Transverse colon (tissue), 4 donors: Measurements from ENCODE around the gene PCDHGB1. TPM values are rescaled to one million over a fixed set of nuclear protein-coding genes. Genes with fewer than 3 reads are reported as not detected.

Source experiments
- DNase-seq: peaks from one replicate; pipeline ENCODE4 v3.0.0-alpha.2; 2019
- H3K27ac ChIP-seq, 4 donors: fragments of 200-600 bp; sonication (generic); 2 replicates each; pipeline ENCODE4 v1.5.1; 2016 to 2018; ENCODE audit warnings: inconsistent platforms in 4 of 4
- H3K27me3 ChIP-seq: fragments of 200-600 bp; sonication (generic); 2 replicates; pipeline ENCODE4 v1.5.1; 2017; ENCODE audit warnings: inconsistent platforms
- H3K36me3 ChIP-seq, 4 donors: fragments of 200-600 bp; sonication (generic); 2 replicates each; pipeline ENCODE4 v1.5.1; 2017 to 2019; ENCODE audit warnings: inconsistent platforms in 4 of 4
- H3K4me1 ChIP-seq, 4 donors: fragments of 200-600 bp; sonication (generic); 2 replicates each; pipeline ENCODE4 v1.5.1; 2017 to 2020; ENCODE audit warnings: inconsistent platforms in 4 of 4
- H3K4me3 ChIP-seq, 4 donors: fragments of 200-600 bp; sonication (generic); 1 replicate in 1 of 4; 2 replicates in 3 of 4; pipeline versions ENCODE4 v1.5.1 to v1.6.1; 2017 to 2019; ENCODE audit warnings: inconsistent platforms in 4 of 4
- H3K9me3 ChIP-seq, 2 donors: fragments of 200-600 bp; sonication (generic); 2 replicates each; pipeline ENCODE4 v1.5.1; 2017 to 2019; ENCODE audit warnings: inconsistent platforms in 2 of 2
- CTCF ChIP-seq, 5 experiments: fragments of 200-600 bp in 3 of 5; fragments of 450-650 bp in 2 of 5; sonication (generic) in 3 of 5; IDR thresholded peaks; 1 replicate in 2 of 5; 2 replicates in 3 of 5; pipeline ENCODE4 v1.5.1; 2016 to 2017; ENCODE audit warnings: antibody characterized with exemption in 5 of 5, inconsistent platforms in 3 of 5, mild to moderate bottlenecking in 2 of 5, moderate library complexity in 1 of 5
- EP300 ChIP-seq: sonication (generic); formaldehyde crosslinking; IDR thresholded peaks from one replicate; pipeline ENCODE4 v1.6.1; 2017; ENCODE audit warnings: antibody characterized with exemption, low read depth
- POLR2A ChIP-seq: fragments of 450-650 bp; IDR thresholded peaks from one replicate; pipeline ENCODE4 v1.6.1; 2016; ENCODE audit warnings: antibody characterized with exemption, mild to moderate bottlenecking, moderate library complexity
- POLR2AphosphoS5 ChIP-seq, 3 donors: sonication (generic); formaldehyde crosslinking; IDR thresholded peaks; one replicate each; pipeline ENCODE4 v1.6.1; 2016; ENCODE audit warnings: antibody characterized with exemption in 3 of 3
- WGBS, 2 donors: methylation state at CpG; one replicate each; pipeline ENCODE4 v1.1.5; 2018; ENCODE audit warnings: low coverage in 1 of 2; 5-methylcytosine and 5-hydroxymethylcytosine counted together
- in situ Hi-C, 4 donors: fragments of 200-750 bp; cut with MboI; loops; one replicate each; pipeline versions ENCODE4 v1.15.0 to v1.15.1; 2017; ENCODE audit warnings: low sequenced_read_pairs in 3 of 4, low pct_ligation_motif_present in 1 of 4, low pct_unique_long_range_greater_than_20kb in 1 of 4
- intact Hi-C: fragments of 100-400 bp; cut with DNase I; formaldehyde crosslinking; loops from one replicate; pipeline ENCODE4 v1.15.1; 2023; ENCODE audit warnings: low total_unique reads
- total RNA-seq, 4 donors: library from RNA; depleted of rRNA; stranded (reverse); fragments of >200 nt; gene quantifications; one replicate each; pipeline ENCODE4 v1.1.0, GENCODE V29; 2016

The PCDHGB1 gene
- total RNA-seq, 4 donors from 2014 or later, result 0.96 to 10.5 (median 3.4) TPM

DNA sequence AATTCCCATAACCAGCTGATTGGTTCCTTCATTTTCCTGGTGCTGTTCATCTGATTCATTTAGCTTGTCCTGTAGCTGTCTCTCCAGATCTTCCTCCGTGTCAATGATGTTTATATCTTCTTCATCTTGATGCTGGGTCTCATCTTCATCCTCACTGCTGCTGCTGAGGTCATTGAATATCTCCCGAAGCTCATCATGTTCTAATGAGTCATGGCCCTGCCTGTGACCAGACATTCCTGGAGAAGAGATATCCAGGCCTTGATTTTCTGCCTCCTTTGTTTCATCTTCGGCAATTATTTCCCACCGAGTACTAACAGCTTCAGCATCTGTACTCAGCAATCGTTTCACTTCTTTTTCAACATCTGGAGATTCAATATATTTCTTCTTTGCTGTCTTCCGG, 30.7 kb upstream of the PCDHGB1 start:
- H3K27ac ChIP-seq, result no peak overlapping the region
- DNase-seq, result no peak
- intact Hi-C loops, result no loop called here
- peaks cover 66 to 76% of the 10 kb centered on the region in 2 donors for H3K9me3 ChIP-seq
- peaks cover 0 to 12% (median 4%) of the 10 kb centered on the region in 4 donors for H3K4me1 ChIP-seq
- WGBS, 2 donors, result 99 to 100% methylated on average over 6 of the region's 6 CpGs
- H3K4me3 ChIP-seq, result peak overlapping the region in 1 of 4 donors; percentile 80
- in situ Hi-C loops, result loop anchor here in 1 of 4 donors (25.0 kb wide), 1 partner anchor 243 kb away; no protein-coding TSS in a partner anchor
- no peak for TF ChIP-seq EP300
- TF ChIP-seq CTCF (IDR thresholded peaks at IDR 0.05), result no peak
- TF ChIP-seq POLR2A, result no peak
- TF ChIP-seq POLR2AphosphoS5 (IDR thresholded peaks at IDR 0.05), result no peak
- H3K36me3 ChIP-seq, result peaks cover 0 to 50% (median 22%) of the 10 kb centered on the region in 4 donors
- no peaks in the 10 kb centered on the region for H3K27me3 ChIP-seq

DNA sequence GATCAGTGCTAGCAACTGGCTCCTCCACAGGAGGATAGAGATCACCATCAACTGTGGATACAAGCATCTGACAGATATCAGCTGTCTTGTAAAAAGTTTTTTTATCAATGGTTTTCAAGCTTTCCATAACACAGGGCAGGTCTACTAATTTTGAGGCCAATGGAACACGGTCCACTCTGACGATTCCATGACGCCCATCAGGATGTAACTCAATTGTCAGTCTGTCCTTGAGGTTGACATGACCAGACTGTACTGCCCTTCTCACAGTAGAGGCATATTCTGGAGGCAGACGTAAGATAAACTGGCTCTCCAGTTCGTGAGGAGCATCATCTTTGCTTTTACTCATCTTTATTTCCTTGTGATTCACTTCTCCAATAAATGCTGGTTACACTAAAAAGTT, 30.2 kb upstream of the PCDHGB1 start:
- DNase-seq, result no peak
- H3K27me3 ChIP-seq, result no peaks in the 10 kb centered on the region
- peak overlapping the region in 2 of 4 donors; percentile 87 to 97 for H3K27ac ChIP-seq
- 76 to 78% methylated on average over 3 to 5 of the region's 5 CpGs for WGBS, 2 donors
- TF ChIP-seq CTCF (IDR thresholded peaks at IDR 0.05) (no peak), EP300 (no peak), POLR2A (no peak), POLR2AphosphoS5 (IDR thresholded peaks at IDR 0.05) (no peak)
- peak overlapping the region in 3 of 4 donors; percentile 59 to 80 (median 66) for H3K4me3 ChIP-seq
- in situ Hi-C loops, result loop anchor here in 1 of 4 donors (25.0 kb wide), 1 partner anchor 243 kb away; no protein-coding TSS in a partner anchor
- intact Hi-C loops, result loop anchor here (10.0 kb wide), 1 partner anchor 245 kb away; no protein-coding TSS in a partner anchor
- H3K36me3 ChIP-seq, result peaks cover 0 to 46% (median 22%) of the 10 kb centered on the region in 4 donors
- H3K4me1 ChIP-seq, result peaks cover 0 to 12% (median 4%) of the 10 kb centered on the region in 4 donors
- H3K9me3 ChIP-seq, result peaks cover 61 to 71% of the 10 kb centered on the region in 2 donors

DNA sequence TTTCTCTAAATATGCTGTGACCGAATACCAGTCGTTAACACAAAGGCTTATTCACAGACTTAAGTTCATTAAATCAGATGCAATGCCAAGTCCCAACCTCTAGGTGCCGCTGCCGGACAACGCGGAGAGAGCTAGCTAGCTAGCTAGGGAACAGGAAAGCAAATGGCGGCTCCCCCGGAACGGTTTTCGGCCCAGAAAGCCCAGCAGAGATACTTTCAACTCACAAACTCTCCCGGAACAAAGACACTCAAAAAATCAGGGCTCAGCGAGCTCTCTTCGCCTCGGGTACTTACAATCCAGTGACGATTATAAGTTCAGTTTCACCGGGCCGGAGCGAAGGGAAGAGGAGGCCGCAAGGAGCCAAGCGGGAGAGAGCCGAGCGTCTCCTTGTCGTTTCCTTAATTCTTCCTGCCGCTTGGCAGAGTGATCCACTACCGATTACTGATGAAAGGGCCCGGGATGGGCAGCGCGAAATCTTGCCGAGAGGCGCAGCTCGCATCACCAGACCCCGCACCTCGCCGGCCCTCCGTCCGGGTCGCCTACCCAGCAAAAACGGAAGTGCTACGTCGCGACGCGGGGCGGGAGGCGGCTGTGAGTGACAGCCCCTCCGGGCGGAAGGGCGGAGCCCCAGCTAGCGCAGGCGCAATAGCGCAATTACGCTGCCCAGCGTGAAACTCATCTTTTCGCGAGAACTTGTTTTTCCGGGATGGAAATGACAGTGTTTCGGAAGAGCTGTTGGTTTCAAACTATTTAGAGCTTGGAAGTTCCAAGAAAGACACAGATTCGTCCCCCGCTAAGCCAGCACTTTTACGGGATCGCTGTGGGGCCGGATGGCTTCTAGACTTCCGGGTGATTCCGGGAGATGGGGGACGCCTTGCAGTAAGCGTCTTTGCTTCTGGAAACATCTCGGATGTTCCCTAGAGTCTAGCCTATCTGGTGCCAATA, 29.4 kb upstream of the PCDHGB1 start, which contains the start of gene TAF7:
TAF7 (minus strand) TSS at position 560 of the 945 bp plus-strand sequence. CDS start 740 bp downstream, outside the sequence.
- peaks cover 53 to 63% of the 10 kb centered on the region in 2 donors for H3K9me3 ChIP-seq
- H3K4me3 ChIP-seq, result peak within 1 kb of the TSS; percentile 32 to 80 (median 62)
- intact Hi-C loops (loop anchor here (10.0 kb wide), 1 partner anchor 244 kb away; no protein-coding TSS in a partner anchor), in situ Hi-C loops (loop anchor here in 1 of 4 donors (25.0 kb wide), 1 partner anchor 242 kb away; no protein-coding TSS in a partner anchor)
- peaks cover 0 to 12% (median 4%) of the 10 kb centered on the region in 4 donors for H3K4me1 ChIP-seq
- H3K27me3 ChIP-seq, result no peaks in the 10 kb centered on the region
- peak; percentile 92 for DNase-seq
- H3K27ac ChIP-seq, result peak within 1 kb of the TSS; percentile 87 to 97 (median 92)
- H3K36me3 ChIP-seq, result peaks cover 0 to 45% (median 20%) of the 10 kb centered on the region in 4 donors
- TF ChIP-seq CTCF (IDR thresholded peaks at IDR 0.05), result peak; percentile 79 to 86 (median 85)
- no peak for TF ChIP-seq EP300
- TF ChIP-seq POLR2AphosphoS5 (IDR thresholded peaks at IDR 0.05), result peak; percentile 91 to 98 (median 96)
- TF ChIP-seq POLR2A, result peak; percentile 95
- WGBS, 2 donors, result 0 to 2% methylated on average over 1 to 67 of the region's 67 CpGs

DNA sequence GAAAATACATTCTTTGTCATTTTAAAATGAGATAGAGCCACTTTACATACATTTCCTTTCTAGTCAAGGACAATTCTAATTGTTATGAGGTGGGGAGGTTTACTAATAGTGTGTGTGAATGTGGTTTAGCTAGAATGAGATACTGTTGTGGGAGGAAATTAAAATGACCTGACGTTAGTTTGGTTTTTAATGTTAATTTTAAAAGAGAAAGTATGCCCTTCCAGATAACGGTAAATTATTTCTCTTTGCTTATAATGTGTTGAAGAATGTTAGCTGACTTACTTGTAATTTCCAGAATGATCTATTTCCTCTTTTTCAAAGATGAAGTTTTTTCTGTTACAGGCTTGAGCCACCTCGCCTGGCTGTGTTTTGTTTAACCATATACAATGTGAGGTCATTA, 27.6 kb upstream of the PCDHGB1 start:
- no peak for DNase-seq
- peaks cover 0 to 12% (median 4%) of the 10 kb centered on the region in 4 donors for H3K4me1 ChIP-seq
- 77 to 93% methylated on average over 3 of the region's 3 CpGs for WGBS, 2 donors
- H3K4me3 ChIP-seq, result no peak overlapping the region
- in situ Hi-C loops (loop anchor here in 1 of 4 donors (25.0 kb wide), 1 partner anchor 240 kb away; no protein-coding TSS in a partner anchor), intact Hi-C loops (loop anchor here (10.0 kb wide), 1 partner anchor 243 kb away; no protein-coding TSS in a partner anchor)
- peaks cover 38 to 50% of the 10 kb centered on the region in 2 donors for H3K9me3 ChIP-seq
- H3K36me3 ChIP-seq, result peaks cover 0 to 27% (median 12%) of the 10 kb centered on the region in 4 donors
- no peak for TF ChIP-seq EP300
- TF ChIP-seq CTCF (IDR thresholded peaks at IDR 0.05), result no peak
- TF ChIP-seq POLR2A, result no peak
- TF ChIP-seq POLR2AphosphoS5 (IDR thresholded peaks at IDR 0.05), result no peak
- H3K27ac ChIP-seq, result no peak overlapping the region
- no peaks in the 10 kb centered on the region for H3K27me3 ChIP-seq
